AG08396 (cell line): Measurements from ENCODE around the gene LUC7L3.
"Not testable (repeated sequence)": the region's sequence is repeated elsewhere in the genome, so short reads cannot be mapped to it uniquely, and the experiment has no call there.

Experiments used
- DNase-seq: peaks from one replicate; pipeline ENCODE4 v3.0.0; 2012; ENCODE audit warnings: low spot score, mixed read lengths

The LUC7L3 gene

GRCh38 chr17:50708050-50709000 is 11.1 kb upstream of the LUC7L3 start:
- no peak for DNase-seq

GRCh38 chr17:50709053-50709452 is 10.3 kb upstream of the LUC7L3 start:
- not testable (repeated sequence) for DNase-seq

GRCh38 chr17:50710025-50710424 is 9.4 kb upstream of the LUC7L3 start:
- DNase-seq: no peak

- DNase-seq: no peak
Observed at GRCh38 chr17:50710650-50711049, 8.8 kb upstream of the LUC7L3 start.

- no peak for DNase-seq
Observed at GRCh38 chr17:50712641-50713040, 6.8 kb upstream of the LUC7L3 start.

- DNase-seq: no peak
Observed at GRCh38 chr17:50715471-50715870, 3.9 kb upstream of the LUC7L3 start.

GRCh38 chr17:50719924-50720794 is 756 bp downstream of the LUC7L3 start:
- no peak for DNase-seq

- DNase-seq: peak; percentile 34
Observed at GRCh38 chr17:50721194-50722010, 2.0 kb downstream of the LUC7L3 start.

- no peak for DNase-seq
Observed at GRCh38 chr17:50722746-50723145, 3.3 kb downstream of the LUC7L3 start.

GRCh38 chr17:50724622-50725021 is 5.2 kb downstream of the LUC7L3 start:
- not testable (repeated sequence) for DNase-seq

- DNase-seq: no peak
Observed at GRCh38 chr17:50725769-50726655, 6.6 kb downstream of the LUC7L3 start.

GRCh38 chr17:50728112-50728429 is 8.7 kb downstream of the LUC7L3 start:
- no peak for DNase-seq

GRCh38 chr17:50728881-50729765 is 9.7 kb downstream of the LUC7L3 start:
- DNase-seq: no peak

GRCh38 chr17:50731575-50732460 is 12.4 kb downstream of the LUC7L3 start:
- no peak for DNase-seq

- DNase-seq: no peak
Observed at GRCh38 chr17:50735287-50735686, 15.9 kb downstream of the LUC7L3 start.

- DNase-seq: no peak
Observed at GRCh38 chr17:50737118-50737698, 17.8 kb downstream of the LUC7L3 start.

GRCh38 chr17:50739098-50739497 is 19.7 kb downstream of the LUC7L3 start:
- DNase-seq: no peak

- DNase-seq: no peak
Observed at GRCh38 chr17:50745631-50746030, 26.2 kb downstream of the LUC7L3 start.

GRCh38 chr17:50749245-50749644 is 29.8 kb downstream of the LUC7L3 start:
- DNase-seq: no peak
